Hepatic stellate cell (primary cell): ENCODE data around the gene NDRG2.

Experiments
- DNase-seq: peaks from one replicate; pipeline ENCODE4 v3.0.0; 2011; ENCODE audit warnings: low spot score

The NDRG2 gene

DNA sequence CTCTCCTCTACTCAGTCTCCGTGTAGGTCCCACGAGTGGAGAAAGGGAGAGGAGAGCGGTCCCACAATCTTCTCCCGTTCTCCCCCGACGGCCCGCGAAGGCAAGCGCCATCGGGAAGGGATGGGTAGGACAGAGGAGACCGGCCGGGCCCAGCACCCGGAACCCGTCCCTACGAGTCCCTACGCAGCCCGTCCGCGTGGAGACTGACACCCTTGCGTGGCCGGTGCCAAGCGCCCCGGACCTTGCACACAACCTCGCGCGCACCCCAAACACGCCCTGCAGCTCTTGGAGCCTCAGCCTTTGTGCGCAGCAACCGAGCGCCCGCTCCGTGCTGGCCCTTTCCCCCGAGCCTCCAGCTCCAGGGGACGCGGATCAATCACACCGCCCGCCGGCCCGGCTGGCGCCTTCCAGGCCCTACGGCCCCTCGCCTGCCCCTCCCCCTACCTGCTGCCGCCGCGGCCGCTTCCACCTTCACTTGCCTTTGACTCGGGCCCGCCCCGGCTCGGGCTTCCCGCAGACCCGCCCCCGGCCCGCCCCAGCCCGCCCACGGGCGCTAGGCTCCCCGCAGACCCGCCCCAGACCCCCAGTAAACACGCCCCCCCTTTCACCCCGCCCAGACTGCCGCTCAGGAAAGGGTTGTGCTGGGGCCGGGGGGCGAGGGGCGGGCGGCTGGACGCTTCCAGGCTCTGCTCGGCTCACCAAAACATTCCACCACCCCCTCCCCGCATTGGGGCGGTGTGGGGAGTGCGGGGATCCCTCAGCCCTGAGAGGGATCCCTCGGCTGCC, at the start of gene NDRG2:
Gene NDRG2 (minus strand): TSS at position 477 of the 786 bp plus-strand sequence. CDS start 1,746 bp downstream, outside the sequence.
- no peak for DNase-seq

DNA sequence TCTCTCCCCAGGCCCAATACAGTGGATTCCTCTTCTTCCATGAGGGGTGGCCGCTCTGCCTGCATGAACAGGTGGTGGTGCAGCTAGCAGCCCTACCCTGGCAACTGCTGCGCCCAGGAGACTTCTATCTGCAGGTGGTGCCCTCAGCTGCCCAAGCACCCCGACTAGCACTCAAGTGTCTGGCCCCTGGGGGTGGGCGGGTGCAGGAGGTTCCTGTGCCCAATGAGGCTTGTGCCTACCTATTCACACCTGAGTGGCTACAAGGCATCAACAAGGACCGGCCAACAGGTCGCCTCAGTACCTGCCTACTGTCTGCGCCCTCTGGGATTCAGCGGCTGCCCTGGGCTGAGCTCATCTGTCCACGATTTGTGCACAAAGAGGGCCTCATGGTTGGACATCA, 49.1 kb upstream of the NDRG2 start:
- DNase-seq = no peak

DNA sequence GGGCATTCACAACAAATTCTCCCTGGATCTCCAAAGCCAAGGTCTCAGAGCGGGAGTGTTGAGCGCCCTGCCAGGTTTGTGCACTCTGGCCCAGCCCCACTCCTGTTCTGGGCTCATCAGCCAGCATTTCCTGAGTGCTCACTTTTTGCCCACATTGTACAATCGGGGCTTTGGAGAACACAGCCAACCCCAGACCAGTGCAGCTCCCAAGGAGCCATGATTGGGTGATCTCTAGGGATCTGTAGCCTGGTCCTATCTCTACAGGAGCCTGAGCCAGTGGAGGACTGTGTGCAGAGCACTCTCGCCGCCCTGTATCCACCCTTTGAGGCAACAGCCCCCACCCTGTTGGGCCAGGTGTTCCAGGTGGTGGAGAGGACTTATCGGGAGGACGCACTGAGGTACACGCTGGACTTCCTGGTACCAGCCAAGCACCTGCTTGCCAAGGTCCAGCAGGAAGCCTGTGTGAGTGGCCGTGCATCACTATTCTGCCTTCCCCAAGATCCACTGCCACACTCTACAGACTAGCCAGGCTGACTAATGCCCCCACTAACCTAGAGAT, 48.0 kb upstream of the NDRG2 start:
- no peak for DNase-seq

DNA sequence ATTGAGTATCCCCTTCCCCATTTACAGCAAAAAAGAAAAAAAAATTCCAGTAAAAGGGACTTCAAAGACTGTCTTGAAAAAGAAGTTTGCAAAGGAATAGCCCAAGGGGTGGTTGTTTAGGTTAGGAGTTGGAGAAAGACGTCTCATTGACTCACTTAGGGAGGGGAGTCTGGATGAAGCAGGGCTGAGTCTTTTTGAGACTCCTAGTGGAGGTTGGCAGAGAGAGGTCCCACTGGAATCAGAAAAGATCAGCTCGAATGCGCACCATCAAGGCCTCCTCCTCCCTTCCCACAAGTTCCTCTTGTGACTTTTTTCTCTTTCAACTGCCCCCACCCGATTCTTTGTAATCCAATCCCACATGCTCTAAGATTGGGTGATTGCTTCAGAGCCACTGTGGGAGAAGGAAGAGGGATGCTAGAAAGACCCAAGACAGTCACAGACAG, 47.2 kb upstream of the NDRG2 start:
- peak; percentile 80 for DNase-seq

DNA sequence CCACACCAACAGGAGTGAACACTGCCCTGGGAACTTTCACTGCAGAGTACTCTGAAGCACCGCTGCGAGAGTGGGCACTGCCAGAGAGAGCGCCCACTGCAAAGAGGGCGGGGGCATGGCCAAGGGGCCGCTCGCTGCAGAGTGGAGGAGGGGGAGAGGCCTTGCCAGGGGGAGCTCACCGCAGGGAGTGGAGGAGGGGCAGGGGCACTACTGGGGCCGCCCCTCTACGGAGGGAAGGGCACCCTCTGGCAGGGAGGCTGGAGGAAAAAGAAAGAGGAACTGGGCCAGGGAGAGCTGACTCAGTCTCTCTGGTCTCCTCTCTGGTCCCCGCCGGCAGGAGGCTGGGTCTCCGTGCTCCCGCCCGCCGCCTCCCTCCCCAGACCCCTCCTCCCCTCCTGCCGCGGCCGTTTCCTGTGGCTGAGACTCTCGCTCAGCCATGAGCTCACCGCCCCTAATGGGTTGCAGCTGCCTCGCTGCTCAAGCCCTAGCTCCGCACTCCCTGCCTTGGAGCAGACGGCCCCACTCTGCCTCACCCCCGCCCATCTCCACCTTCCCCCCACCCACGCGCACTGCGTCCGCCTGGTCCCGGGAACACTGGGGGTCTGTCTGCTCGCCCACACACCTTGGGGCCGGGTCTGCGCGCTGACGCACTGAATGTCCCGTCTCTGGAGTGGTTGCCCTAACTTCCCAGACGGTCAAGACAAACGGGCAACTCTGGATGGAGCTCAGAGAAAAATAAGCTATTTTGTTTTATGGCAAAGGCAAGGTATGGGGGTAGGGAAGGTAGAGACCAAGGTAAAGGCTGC, 46.6 kb upstream of the NDRG2 start:
- peak; percentile 92 for DNase-seq

DNA sequence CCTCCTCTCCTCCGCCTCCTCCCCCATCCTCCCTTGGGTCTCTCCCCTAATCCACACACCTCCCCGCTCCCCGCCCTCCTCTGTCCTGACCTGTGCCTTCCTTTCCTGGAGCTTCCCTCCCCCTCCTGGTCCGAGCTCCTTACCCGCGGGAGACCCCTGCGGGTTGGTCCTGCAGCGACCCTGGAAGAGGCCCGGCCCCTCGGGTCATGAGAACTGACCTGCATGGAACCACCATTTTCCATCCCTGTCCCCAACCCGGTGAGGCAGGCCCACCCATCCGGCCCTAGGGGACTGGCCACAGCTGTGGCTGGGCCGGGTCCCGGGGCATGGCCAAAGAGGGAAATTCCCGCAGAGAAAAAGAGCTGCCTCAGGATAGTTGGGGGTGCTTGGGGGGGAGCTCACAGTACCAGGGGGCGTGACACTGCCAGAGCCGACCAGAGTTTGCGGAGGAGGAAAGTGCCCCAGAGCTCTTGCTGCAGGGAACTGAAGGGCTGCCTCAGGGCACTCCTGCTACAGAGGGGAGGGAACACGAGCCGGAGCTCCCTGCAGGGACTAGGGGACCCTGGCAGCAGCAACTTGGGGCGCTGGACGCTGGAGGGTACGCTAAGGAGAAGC, 45.9 kb upstream of the NDRG2 start:
- peak; percentile 68 for DNase-seq

DNA sequence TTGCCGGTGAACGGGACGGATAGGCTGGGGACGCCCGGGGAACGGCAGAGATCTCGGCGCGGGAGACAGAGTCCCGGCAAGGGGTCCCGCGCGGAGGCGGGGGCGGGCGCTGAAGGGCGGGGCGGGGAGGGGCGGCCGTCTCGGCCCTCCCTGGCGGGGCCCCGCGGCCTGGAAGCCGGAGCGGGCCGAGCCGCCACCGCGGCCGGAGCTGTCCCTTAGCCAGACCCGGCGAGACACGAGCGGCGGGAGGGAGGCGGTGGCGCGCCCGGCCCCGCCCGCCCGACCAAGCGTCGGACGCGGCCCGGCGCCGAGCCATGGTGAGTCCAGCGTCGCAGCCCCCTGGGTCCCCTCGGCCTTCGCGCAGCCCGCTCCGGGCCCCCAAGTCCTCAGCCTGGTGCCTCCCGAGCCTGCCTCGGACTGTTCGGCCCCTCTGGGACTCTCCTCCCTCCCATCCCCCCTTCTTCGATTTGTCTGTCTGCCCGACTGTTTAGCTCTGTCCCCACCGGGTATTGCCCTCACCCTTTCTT, 45.3 kb upstream of the NDRG2 start, which contains the start of gene ARHGEF40:
Gene ARHGEF40 (plus strand): TSS at position 222 of the 527 bp plus-strand sequence. CDS start 93 bp downstream, at position 315.
- peak; percentile 70 for DNase-seq

DNA sequence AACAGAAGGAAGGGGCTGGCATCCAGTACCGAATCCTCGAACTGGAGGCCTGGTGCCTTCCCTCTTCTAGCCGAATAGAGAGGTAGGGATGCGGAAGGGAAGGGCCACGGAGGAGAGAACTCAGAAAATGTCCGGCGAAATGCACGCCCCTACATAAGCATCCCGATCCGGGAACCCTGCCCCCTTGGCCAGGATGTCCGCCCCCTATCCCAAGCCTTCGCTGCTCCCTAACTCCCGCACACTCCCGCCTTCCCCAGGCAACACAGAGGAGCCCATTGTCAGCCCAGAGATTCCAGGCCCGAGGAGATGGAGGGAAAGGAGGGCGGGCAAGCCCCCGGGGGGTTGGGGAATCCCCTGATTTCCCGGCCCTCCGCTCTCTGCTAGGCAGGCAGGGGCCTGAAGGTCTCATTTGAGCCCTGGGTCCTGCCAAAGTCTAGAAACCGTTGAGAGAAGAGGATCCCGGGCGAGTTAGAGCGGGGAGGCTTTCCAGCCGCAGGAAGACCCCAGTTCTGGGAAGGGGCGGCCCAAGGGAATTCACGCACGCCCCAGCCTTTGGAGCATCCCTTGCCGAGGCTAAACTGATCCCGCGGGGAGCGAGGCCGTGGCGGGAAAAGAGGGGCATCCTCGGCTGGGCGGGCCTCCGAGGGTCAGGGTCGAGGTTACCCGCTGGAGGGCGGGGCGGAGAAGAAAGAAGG, 44.7 kb upstream of the NDRG2 start:
- peak; percentile 41 for DNase-seq

DNA sequence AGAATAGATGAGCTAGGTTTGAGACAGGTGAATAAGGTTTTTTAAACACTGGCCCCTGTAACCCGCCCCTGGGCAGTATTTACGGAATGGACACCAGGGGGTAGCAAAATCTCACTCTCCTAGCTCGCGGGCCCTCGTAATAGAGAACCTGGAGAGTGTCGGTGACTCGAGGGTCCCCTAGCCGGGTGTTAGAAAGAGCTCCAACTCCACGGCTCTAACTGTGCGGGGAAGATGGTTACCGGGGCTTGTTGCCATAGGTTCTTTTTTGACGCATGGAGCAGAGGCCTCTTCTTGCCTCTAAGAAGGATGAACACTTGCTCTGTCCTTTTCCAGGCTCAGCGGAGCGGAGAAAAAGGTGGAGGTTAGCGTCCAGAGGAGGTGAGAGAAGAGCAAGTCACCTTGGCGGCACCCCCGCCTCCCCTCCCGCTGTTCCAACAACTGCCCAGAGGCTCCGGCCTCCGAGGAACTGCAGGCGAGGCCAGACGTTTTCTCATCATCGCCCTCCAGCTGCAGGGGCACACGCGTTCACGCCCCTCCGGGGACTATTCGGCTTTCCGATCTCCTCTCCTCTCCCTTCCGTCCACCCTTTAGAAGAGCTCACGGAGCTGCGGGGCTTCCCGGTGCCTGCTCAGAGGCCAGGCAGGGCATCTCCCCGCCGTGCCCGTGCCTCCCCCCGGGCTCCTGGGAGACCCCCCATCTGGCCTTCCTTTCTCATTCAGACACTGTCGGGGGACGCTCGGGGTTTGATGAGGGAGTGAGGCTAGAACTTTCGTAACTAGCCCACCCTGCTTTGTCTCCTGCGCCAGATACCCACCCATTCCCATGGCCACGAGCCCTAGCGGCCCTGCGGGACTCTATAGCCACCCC, 43.9 kb upstream of the NDRG2 start:
- DNase-seq = peak; percentile 72

DNA sequence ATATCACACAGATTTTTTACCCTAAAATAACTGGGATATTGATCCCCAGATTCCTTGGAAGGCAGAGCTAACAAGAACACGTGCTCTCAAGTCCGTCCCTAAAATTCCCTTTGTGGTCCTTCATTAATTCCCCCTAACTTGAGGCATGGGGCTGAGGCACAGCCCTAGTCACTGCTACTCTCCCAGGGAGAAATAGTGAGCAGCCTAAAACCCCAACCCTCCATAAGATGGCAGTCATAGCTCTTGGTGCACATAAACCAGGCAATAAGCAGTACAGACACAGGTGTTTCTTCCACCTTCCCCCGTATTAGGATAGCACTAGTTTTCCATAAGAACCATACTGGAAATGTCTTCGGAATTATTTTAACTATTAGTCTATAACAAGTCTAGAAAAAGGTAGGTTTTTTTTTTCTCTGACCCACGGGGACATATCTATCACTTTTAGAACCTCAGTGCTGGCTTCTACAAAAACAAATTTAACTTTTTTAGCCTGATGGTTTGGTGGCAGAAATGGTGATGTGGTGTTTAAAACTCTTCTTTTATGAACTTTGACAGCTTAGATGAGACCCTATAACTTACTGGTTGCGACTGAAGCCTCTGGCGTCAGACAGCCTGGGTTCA, 42.1 kb upstream of the NDRG2 start:
- DNase-seq = no peak

DNA sequence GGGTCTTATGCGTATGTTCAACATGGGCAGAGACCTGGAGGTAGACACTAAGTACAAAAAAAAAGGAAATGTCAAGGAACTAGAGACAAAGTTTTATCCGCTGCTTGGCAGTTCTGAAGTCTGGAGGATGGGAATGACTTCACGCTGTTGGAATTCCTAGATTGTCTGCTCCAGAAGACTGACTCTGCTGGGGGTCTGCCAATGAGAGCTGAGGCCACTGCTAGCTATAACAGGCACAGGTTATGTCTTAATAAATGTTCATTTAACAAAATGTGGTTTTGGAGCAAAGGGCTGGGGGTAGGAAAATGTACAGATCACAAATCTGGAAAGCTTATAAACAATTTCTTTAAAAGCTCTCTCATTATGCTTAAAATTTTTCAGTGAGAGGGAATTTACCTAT, 38.6 kb upstream of the NDRG2 start:
- no peak for DNase-seq

DNA sequence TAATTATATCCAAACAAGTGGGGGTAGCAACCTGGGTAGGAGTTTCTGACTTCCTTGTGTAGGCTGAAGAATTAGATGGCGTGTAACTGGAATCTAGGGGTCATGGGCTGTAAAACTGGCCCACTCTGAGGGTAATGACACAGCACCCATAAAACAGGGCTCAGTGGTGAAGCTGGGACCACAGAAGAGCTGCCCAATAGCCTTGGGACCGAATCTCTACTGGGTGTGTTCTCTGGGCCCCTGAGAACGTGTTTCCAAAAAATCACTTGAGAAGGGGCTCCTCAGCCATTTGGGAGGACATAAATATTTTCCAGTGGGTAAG, 36.4 kb upstream of the NDRG2 start:
- no peak for DNase-seq

DNA sequence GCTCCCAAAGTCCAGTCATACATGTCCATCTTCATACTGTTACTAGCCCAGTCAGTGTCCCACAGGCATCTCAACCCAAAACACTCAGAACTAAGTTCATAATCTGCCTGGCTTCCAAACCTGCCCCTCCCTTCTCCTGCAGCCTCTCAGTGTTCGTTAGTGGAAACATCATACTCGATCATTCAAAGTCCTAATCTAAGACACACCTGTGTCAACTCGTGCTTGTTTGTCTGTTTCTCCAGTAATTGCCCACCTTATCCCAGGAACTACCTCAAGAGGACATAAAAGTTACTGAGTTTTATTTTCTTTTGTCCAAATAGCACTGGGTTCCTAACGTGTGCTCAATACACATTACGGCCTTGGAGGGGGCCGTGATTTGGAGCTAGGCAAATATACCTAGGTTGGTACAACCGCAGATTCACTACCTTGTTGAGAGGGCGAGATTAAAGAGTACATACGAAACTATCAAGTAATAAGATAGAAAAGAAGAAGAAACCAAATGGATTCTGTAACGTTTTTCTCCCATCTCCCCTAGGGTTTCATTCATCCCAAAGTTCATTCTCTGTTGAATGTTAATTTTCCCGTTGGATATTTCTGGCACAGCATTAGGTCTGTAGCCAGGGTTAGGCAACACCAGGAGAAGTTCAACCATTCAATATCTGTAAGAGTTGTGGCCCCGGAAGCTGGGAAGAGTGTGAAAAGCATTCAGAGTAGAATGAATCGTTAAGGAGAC, 35.9 kb upstream of the NDRG2 start:
- no peak for DNase-seq

DNA sequence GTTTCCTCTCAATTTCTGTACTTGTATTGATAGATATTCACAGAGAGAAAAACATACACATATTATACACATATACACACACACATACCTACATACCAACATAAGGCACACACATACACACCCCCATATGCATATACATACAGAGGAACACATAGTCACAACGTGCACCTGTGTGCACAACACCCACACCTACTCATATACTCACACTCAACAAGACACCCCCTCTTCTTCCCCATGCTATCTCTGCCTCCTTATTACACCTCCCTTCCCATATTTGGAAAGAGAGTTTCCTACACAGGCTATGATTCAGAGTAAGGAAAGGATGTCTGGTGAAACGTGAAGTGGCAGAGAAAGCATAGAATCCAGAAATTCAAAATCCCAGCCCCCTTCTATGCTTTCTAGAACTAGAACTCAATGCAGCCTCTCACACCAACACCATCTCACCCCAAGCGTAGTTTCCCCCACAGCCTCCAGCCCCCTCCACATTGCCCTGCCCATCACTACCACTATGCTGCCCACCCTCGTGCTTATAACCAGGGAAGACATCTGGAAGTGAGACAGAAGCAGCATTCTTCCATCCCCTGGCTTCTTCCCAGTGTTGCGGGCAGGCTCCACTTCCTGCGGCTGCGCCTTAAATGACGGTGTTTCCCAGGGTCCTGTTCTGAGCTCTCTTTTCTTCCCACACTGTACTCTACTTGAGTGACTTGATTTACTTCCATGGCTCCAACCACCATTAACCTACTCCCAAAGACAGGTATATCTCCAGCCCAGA, 35.2 kb upstream of the NDRG2 start:
- no peak for DNase-seq

DNA sequence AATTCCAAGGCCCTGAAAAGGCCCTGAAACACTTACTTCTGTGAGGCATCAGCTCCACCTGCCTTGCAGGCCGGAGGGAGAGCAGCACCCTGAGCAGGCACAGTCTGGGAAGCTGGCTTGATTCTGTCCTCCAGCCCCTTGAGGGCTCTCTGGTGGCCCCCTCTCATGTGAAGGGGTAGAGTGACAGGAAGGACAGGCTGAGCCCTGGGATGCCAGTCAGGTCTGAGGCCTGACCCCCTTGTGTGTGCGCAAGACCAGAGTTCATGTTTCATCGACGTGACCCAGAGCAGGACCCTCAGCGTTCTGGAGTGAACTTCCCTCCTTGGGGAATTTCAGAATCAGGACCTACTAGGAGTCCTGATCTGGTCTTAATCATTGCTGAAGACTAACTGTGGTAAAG, 34.0 kb upstream of the NDRG2 start:
- no peak for DNase-seq

DNA sequence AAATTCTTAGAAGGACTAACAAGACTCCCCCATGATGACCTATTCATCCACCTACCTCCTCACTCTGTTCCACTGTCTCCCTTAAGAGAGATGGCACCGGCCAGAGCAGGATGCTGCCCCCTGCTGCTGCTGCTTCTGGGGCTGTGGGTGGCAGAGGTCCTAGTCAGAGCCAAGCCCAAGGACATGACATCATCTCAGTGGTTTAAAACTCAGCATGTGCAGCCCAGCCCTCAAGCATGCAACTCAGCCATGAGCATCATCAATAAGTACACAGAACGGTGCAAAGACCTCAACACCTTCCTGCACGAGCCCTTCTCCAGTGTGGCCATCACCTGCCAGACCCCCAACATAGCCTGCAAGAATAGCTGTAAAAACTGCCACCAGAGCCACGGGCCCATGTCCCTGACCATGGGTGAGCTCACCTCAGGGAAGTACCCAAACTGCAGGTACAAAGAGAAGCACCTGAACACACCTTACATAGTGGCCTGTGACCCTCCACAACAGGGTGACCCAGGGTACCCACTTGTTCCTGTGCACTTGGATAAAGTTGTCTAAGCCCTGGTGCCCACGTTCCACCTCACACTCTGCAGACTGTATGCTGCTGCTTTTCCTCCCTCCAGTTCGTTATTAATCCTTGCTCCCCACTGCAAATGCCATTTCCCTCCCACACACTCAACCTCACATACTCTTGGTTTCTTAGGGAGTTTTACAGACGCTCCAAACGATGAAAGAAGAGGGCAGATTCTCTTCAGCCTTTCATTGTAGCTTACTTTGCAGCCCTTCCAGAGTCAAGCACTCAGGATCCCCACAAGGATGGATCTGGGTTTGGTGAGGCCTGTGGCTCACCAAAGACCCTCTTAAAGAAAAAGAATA, 33.2 kb upstream of the NDRG2 start, which contains the start of gene RNASE8:
Gene RNASE8 (plus strand): TSS at position 20 of the 873 bp plus-strand sequence. CDS start 71 bp downstream, at position 91.
- no peak for DNase-seq

DNA sequence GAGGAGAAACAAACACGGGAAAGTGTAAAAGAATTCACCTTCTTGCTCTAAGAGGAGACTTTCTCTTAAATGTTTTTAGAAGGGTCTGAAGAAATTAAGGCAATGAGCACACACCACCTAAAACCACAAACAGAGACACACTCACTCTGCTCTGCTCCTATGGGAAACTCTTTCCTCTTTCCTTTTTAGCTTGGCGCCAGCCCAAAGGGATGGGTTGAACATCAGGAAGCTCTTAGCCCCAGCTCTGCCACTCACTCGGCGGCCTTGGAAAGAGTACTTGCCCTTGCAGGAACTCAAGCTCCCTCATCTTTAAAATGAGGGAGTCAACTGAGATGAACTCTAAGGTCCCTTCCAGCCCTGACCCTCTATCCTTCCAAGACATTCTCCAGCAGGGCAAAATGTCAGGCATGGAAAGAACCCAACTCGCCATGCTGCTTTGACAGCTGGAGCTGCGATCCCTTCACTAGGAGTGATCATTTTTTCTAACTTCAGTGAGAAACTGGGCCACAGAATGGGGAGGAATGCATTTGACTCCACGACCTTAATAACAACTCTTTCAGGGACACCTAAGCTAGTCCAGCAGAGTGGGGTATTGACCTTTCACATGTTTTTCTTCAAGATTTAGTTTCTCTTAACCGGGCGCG, 31.8 kb upstream of the NDRG2 start:
- no peak for DNase-seq
